G401.6 (cell line): ENCODE measurements around the gene FAM53A.
"Not testable (repeated sequence)": the region's sequence is repeated elsewhere in the genome, so short reads cannot be mapped to it uniquely, and the experiment has no call there.

Source experiments
- FAIRE-seq: peaks from 2 replicates; lab custom pipeline; 2012; peaks lifted over from hg19 to GRCh38; lab: Jason Lieb, UNC

Gene FAM53A

DNA sequence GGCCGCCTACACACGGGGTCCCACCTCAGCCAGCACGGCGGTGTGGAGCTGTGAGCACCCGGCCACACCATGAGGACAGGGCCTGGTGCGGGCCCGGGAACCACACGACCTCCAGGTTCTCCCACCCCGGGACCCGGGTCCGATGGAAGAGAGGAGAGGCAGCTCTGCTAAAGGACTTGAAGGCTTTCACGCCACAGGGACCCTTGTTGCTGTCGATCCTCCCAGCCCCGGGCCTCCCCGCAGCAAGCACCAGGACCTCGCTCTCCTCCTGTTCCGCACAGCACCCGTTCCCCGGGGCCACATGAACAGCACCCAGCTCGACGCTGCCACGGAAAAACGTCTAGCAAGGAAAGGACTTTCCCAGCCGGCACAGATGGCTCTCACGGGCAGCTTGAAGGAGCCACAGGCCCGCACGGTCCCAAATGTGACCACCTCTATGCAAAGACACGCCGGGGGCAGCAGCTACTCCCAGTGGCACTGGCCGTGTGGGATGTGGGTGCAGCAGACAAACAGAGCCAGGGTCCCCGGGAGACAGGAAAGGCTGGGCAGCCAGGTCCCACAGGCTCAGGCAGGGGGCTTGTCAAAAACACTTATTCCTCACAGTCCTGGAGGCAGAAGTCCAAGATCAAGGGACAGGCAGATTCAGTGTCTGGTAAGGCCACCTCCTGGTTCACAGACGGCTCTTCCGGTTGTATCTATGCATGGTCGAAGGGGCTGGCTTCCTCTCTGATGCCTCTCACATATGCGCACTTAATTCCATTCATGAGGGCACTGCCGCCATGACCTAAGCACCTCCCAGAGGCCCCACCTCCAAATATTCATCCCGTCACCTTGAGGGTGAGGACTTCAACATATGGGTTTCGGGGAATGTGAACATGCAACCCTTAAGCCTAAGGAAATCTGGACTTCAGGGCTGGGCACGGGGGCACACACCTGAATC, 24.7 kb downstream of the FAM53A start:
- FAIRE-seq = no peak

DNA sequence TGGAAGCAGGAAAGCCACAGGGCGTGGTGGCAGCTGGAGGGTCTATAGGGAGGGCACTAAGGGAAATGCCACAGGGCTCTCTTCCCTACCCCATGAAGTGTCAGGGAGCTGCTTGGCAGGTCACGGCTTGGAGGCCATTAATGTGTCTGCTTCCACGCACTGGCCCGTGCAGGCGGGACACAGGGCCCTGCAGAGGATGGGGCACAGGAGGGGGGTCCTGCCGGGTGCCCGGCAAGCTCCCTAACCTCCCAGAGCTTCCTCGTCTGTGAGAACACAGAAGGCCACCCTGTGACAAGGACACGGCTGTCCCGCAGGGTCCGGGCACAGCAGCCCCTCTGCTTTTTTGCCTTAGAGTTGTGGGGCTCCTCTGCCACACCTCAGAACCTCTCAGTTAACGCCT, 25.5 kb downstream of the FAM53A start:
- FAIRE-seq = no peak

DNA sequence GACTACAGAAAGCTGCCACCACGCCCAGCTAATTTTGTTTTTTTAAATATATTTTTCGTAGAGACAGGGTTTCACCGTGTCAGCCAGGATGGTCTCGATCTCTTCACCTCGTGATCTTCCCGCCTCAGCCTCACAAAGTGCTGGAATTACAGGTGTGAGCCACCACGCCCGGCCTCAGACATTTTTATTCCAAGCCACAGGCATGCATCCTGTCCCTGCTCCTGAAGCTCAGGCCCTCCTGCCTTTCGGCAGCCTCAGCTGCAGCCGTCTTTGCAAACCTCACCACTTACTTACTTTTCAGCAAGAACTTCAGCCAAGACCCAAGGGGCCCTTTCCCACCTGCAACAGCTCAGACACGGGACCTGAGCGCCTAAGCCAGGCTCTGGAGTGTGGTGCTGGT, 26.0 kb downstream of the FAM53A start:
- FAIRE-seq = no peak

DNA sequence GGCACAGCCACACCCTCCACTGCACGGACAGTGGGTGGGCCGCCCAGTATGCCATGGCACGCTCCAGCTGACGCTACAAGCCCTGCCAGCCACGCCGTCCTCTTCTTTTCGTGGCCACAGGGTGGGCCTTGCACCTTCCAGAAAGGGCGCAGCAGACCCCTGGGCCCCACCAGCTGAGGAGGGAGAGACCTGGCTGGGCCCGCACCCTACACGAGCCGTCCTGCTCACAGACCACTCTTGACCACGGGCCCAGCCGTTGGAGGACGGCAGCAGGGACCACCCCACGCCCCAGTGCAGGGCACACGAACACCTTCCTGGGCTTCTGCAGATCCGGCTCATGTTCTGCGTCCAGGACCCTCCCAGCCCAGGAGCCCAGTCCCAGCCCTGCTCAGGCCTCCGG, 27.1 kb downstream of the FAM53A start:
- no peak for FAIRE-seq

DNA sequence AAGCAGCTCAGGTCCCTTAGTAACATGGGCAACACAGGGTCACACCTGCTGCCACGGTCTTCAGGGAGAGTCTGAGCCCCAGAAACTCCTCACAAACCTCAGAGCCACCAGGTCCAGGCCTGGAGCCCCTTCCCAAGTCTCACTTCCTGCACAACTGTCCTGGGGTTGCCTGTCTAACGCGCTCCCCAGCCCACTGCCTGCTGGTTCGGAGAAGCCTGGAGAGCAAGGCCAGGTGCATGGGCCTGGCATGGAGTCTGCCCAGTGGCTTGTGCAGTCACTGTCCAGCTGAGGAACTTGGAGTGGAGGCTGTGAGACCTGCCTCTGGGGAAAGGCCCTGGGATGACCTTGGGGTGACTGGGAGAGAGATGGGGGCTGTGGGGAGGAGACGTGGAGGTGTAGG, 28.0 kb downstream of the FAM53A start:
- no peak for FAIRE-seq

DNA sequence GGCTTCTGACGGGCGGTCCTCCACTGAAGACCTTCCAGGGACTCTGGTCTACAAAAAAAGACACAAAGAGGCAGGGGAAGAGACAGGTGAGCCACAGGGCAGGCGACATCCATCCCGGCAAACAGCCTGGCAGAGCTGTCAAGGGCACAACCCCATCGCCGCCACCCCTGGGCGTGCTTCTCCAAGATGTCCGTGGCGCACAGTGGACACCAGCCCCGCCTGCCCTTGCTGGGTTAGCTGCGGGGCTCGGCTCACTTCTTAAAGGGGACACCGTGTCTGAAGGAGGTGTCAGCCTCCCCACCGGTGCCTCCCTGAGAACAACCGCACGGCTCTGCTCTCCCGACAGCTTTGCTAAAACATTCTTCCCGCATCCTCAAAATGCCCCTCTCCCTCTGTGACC, 28.4 kb downstream of the FAM53A start:
- no peak for FAIRE-seq

DNA sequence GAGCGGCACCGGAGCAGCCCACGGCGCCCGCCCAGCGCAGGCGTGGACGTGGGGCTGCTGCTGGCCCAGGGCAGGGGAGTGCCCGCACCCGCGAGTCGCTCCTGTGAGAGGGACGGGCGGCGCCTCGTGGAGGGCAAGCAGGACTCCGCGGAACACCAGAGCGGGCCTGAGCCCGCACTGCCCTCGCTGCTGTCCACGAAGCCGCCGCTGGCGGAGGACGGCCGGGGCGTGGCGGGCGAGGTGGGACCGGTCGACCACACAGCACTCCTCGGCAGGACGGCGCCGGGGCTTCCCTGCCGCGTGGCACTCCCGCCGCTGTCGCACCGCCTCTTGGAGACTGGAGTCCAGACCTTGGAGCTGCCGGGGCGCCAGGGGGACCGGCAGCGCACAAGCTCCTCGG, 29.0 kb downstream of the FAM53A start:
- no peak for FAIRE-seq

DNA sequence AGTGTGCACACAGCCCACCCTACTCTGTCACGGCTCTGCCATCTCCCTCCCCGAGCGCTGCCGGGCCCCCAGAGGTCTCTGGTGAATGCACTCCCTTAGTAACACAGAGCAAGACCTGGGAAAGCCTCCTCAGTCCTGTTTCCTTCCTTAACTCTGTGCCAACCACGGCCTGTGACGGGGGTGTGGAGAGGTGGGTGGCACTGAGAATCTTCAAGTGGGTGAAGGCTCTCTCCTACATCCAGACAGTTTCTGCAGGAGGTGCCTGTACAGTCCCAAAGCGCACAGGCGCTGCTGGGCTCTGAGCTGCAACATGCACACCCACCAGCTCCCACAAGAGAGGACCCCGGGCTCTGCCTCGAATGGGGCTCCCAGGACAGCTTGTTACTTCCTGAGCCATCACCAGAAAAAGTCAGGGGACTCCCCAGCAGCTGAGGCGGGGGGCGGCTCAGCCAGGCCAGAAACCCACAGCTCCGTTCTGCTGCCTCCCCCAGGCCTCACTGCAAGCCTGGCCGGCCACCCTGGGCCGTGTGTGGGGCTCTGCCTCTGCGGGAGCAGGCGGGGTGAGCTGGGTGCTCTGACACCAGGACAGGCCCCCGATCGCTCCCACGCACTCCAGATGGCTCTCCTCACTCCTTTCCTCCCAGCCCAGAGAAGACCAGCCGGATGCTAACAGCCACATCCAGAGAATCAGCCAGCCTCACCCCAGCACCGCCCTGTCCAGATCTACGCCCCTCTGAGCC, 29.7 kb downstream of the FAM53A start:
- FAIRE-seq = no peak

DNA sequence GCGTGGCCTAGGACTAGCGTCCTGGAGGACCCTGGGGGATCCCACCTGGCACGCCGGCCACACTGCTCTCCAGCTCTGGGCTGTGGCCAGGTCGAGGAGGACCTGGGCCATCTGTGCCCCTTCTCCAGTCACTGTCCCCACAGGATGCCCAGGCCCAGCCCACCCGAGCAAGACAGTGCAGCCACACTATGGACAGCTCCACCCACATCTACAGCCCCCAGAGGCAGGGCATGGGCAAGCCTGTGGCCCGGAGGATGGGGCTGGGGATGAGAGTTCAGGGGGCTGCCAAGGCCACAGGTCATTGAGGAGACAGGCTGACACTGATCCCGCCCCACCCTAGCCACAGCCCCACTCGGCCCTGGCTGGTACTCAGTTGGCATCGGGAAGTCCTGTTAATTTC, 30.3 kb downstream of the FAM53A start:
- FAIRE-seq = no peak

DNA sequence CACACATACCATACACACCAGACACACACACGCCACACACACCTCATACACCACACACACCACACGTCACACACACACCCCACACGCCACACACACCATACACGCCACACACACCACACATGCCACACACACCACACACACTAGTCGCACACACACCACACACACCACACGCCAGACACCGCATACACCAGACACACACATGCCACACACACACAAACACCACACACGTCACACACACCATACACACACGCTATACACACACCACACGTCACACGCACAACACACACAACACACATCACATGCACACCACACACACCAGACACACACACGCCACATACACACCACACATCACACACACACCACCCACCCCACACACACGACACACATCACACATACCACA, 32.0 kb downstream of the FAM53A start:
- no peak for FAIRE-seq

DNA sequence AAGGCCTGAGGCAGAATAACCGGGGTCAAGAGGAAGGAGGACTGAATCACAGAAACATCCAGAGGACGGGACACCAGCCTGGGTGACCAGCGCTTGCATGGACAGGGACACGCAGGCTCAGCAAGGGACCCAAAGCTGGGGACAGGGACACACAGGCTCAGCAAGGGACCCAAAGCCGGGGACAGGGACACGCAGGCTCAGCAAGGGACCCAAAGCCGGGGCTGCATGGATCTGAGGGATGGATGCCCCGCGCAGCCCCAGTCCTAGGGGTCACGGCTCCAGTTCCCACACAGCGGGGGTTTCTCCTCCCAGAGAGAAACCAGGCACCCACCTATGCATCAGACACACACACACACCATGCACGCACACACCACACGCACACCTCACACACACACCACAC, 32.5 kb downstream of the FAM53A start:
- no peak for FAIRE-seq

DNA sequence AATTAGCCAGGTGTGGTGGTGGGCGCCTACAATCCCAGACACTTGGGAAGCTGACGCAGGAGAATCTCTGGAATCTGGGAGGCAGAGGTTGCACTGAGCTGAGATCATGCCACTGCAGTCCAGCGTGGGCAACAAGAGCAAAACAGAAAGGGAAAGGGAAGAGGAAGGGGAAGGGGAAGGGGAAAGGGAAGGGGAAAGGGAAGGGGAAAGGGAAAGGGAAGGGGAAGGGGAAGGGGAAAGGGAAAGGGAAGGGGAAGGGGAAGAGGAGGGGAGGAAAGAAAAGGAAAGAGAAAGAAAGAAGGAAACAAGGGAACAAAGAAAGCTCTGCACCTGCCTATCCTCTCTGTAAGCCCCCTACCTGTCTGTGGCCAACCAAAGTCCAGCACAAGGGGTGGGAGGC, 35.2 kb downstream of the FAM53A start:
- no peak for FAIRE-seq

DNA sequence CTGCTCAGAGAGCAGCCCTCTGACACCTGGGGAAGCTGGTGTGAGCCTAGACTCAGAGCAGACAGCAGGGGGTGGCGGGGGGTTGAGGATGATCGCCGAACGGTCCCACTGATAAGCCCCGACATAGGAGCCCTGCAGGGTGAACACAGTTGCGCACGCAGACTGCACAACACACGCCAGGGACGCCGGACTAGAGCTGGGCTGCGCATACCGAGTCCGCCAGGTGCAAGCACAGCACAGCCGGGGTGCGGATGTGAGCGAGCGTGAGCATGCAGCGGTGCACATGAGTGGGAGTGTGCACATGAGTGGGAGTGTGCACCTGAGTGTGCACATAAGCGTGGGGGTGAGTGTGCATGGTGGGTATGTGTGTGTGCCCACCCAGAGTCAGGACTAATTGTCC, 36.7 kb downstream of the FAM53A start:
- no peak for FAIRE-seq

DNA sequence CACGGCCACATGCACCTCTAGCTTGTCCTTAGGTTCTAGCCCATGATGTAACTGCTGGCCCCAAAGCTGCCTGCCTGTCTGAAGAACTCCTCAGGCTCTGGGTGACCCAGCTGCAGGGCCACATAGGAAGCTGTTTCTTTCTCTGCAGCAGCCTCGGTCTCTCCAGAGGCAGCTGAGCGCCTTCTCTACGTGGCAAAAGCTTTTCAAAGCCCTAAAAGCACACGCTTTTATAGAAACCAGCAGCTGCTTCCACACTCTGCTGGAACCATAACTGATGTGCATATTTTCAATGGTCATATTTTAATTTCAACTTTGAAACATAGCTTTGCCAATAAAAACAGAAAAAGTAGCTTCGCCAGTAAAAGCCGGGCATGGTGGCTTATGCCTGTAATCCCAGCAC, 37.4 kb downstream of the FAM53A start:
- FAIRE-seq = no peak

DNA sequence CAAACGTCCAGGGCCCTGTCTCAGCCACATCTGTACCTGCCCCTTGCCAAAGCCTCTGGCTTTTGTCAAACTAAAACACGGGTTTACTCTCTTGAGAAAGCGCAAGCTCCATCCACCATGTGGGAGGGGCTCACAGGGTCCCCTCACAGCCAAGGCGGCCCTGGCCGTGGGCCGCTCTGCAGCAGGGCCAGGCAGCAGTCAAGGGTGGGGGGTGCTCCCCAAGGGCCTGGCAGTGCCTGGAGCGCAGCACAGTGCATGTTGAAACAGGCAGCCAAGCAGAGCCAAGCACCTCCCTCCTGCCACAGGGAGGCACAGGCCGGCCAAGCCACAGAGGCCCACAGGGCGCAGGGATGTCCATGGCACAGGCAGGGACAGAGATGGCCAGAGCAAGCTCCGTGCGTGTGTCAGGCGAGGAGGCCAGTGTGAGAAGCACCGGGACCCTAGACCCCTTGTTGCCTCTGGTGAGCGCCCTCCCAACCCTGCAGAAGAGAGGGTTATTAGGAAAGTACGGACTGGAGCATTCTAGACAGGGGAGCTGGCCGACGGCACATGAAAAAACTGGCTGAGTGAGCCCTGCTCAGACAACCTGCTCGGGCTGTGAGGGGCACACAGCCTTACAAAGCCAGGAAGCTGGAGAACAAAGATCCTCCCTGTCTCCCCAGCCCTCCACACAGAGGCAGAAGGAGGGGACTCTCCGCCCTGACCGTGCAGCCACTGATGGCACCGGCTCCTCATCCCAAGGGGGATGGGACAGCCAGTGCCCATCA, 39.0 kb downstream of the FAM53A start:
- FAIRE-seq = no peak

DNA sequence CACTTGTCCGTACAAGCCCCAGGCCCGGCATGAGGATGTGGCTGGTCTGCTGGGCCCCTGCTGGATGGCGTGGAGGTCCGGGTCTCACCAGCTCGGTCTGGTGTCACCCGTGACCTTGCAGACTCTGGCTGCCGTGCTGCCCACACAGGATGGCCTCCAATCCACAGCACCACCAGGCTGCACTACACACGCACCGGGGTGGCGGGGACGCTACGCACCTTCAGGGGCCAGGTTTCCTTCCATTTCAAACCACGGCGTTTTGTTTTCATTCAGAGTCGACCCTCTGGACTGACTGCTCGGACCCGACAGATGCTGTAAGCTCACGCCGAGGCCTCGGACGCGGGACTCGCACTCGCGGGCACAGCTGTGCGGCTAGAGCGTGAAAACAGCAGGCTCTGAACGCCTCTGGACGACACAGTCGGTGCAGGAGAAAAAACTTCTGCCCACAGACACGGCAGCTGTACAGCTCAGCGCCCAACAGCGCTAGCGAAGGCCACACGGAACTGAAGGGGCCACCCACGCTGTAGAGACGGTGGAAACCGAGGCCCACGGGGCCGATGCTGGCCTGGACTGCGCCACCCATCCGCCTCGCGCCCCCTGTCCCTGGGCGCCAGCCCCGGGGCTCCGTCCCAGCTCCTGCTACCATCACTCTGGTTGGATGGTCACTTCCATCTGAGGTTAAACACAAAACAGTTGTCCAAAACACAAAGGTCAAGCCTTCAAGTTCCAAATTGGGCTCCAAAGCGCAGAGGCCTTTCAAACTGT, 40.0 kb downstream of the FAM53A start:
- FAIRE-seq = no peak

DNA sequence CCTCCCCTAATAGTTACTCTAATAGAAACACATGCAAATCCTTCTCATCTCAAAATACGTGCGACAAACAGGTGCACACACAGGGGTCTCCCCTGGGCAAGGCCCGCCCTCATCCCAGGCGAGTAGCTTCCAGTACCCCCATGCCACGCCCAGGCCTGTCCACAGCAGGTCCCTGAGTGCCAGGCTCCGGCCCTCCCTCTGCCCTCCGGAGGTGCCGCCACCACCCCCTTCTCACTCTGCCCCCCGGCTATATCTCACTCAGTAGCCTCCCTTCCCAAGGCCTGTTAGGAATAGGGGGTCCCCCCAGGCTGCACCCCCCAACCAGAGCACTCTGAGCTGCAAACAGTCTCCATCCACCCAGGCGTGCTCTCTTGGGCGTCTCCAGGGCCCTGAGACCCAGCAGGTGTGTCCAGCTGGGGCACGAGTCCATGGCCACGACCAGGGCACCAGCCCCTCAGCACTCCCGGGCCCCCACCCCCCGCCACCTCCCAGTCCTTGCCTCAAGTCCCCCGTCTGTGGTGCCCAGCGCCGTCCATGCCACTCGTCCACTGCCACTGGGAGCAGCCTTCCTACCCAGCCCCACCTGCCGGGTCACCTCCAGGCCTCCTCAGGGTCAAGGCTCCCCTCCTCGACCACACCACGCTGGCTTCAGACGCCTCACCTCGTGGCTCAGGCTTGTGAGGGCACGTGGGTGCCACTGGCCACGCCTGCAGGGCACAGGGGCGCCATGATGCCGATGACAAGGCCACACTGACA, 41.7 kb downstream of the FAM53A start:
- FAIRE-seq = no peak

DNA sequence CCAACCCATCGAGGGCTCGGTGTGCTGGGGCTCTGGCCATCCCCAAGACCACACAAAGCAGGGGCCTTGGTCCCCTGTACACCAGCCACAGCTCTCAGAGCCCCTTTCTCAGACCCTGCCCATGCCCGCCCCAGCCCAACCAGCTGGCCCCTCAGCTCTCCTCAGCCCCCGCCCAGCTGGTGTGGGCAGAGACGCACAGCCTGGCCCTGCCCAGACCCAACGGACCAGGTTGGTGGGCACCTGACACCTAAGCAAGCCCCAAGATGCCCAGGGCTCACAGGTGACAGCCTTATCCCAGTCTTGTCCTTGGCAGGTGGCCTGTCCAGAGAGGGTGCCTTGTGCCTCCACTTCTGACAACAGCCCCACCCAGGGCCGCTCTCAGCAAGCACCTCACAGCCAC, 42.4 kb downstream of the FAM53A start:
- FAIRE-seq = no peak

DNA sequence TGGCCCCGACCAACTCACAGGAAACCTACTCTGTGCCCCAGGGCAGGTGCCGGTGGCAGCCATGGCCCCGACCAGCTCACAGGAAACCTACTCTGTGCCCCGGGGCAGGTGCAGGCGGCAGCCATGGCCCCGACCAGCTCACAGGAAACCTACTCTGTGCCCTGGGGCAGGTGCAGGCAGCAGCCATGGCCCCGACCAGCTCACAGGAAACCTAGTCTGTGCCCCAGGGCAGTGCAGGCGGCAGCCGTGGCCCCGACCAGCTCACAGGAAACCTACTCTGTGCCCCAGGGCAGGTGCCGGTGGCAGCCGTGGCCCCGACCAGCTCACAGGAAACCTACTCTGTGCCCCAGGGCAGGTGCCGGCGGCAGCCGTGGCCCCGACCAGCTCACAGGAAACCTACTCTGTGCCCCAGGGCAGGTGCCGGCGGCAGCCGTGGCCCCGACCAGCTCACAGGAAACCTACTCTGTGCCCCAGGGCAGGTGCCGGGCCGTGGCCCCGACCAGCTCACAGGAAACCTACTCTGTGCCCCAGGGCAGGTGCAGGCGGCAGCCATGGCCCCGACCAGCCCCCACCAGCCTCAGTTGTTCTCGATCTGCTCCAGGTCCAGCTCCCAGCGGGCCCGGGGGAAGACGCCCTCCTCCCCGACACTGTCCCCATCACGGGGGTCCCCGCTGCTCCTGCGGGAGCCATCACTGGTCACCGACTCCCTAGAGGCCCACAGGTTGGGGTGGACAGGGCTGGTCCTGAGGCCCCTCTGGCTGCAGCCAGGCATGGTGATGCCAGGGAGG, 43.2 kb downstream of the FAM53A start:
- FAIRE-seq = not testable (repeated sequence)

DNA sequence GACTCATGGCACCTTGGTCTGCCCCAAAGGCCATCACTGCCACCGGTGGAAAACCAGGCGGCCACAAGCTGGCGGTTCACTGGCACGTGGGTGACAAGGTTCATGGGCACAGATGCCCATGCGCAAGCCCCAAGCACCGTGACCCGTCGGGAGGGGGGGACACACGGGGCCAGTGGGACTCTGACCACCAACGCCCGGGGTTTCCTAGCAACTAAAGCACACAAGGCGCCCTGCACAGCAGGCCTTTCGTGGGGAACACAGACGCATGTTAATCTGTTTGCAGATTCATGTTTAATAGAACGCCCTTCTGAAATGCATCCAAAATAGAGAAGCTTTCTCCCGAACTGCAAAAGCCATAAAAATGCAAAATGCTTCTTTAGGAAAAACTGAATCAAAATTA, 43.9 kb downstream of the FAM53A start:
- FAIRE-seq = no peak
